Testis (tissue), 3 donors: ENCODE measurements around the gene LRRTM1. TPM values are rescaled to one million over a fixed set of nuclear protein-coding genes. Genes with fewer than 3 reads are reported as not detected.

ENCODE experiments used
- DNase-seq: peaks from one replicate; pipeline ENCODE4 v3.0.0-alpha.2; 2019
- H3K27ac ChIP-seq, 2 donors: fragments of 200-600 bp; sonication (generic); one replicate each; pipeline ENCODE4 v1.5.1; 2019
- H3K27me3 ChIP-seq: fragments of 200-600 bp; sonication (generic); one replicate; pipeline ENCODE4 v1.5.1; 2019
- H3K36me3 ChIP-seq: fragments of 200-600 bp; sonication (generic); one replicate; pipeline ENCODE4 v1.5.1; 2017; ENCODE audit warnings: low read depth; ENCODE audit errors: missing control alignments
- H3K4me1 ChIP-seq: fragments of 200-600 bp; sonication (generic); one replicate; pipeline ENCODE4 v1.5.1; 2019
- H3K4me3 ChIP-seq, 2 donors: fragments of 200-600 bp; sonication (generic); one replicate each; pipeline ENCODE4 v1.5.1; 2017 to 2019
- H3K9me3 ChIP-seq: fragments of 200-600 bp; sonication (generic); one replicate; pipeline ENCODE4 v1.5.1; 2017
- CTCF ChIP-seq, 3 experiments: fragments of 450-650 bp in 2 of 3; fragments of 200-600 bp in 1 of 3; sonication (generic) in 1 of 3; IDR thresholded peaks; one replicate each; pipeline ENCODE4 v1.5.1; 2016 to 2019; ENCODE audit warnings: antibody characterized with exemption in 3 of 3, mild to moderate bottlenecking in 2 of 3, moderate library complexity in 1 of 3
- POLR2A ChIP-seq: fragments of 450-650 bp; IDR thresholded peaks from one replicate; pipeline ENCODE4 v1.6.1; 2017; ENCODE audit warnings: antibody characterized with exemption, mild to moderate bottlenecking, moderate library complexity
- WGBS, 2 donors: methylation state at CpG; one replicate each; pipeline ENCODE4 v1.1.5; 2018; 5-methylcytosine and 5-hydroxymethylcytosine counted together
- intact Hi-C: fragments of 100-400 bp; cut with DNase I; formaldehyde crosslinking; loops from one replicate; pipeline ENCODE4 v1.15.1; 2023; ENCODE audit warnings: low total_unique reads
- polyA plus RNA-seq: library from polyadenylated mRNA; stranded (reverse); fragments of 350-450 nt; fragmentation: Illumina TruSeq; extraction: RNeasy Lipid Tissue Mini Kit (QIAGEN cat#74804); gene quantifications from one replicate; pipeline ENCODE4 v1.2.3, GENCODE V29; 2014; ENCODE audit warnings: low read depth, low replicate concordance; ENCODE audit not compliant: insufficient read depth
- total RNA-seq, 2 donors: library from RNA; depleted of rRNA; stranded (reverse); fragments of >200 nt; gene quantifications; one replicate each; pipeline ENCODE4 v1.2.3, GENCODE V29; 2016

Gene LRRTM1
- total and polyA plus RNA-seq, 3 donors from 2014 or later: 0.68 to 1.2 (median 1.1) TPM

- no peak overlapping the region for H3K4me3 ChIP-seq
- intact Hi-C loops: no loop called here
- no peaks in the 10 kb centered on the region for H3K9me3 ChIP-seq
- 82 to 83% methylated on average over 14 of the region's 14 CpGs for WGBS, 2 donors
- H3K27ac ChIP-seq: no peak overlapping the region
- H3K27me3 ChIP-seq: no peaks in the 10 kb centered on the region
- TF ChIP-seq CTCF (IDR thresholded peaks at IDR 0.05) (no peak), POLR2A (no peak)
- no peak for DNase-seq
- H3K36me3 ChIP-seq: no peaks in the 10 kb centered on the region
- H3K4me1 ChIP-seq: no peaks in the 10 kb centered on the region
Measured at GRCh38 chr2:80330527-80331450, 26.2 kb upstream of the LRRTM1 start.

DNA sequence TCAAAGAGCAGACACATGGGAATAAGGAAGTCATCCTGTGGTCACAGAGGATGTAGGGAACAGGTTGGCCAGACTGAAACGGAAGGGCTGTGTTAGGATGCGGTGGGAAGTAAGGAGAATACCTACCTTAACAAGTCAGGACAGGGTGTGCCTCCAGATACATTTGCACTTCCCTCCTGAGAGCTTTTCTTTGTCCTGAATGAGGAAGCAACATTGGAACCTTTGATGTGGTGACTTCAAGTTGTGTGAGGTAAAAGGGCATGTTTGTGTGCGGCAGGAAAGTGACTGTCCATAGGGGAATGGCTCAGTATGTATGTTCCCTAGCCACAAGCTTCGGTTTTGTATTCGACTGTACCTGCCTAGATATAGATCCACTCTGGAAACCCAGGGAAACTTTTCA, 24.9 kb upstream of the LRRTM1 start:
- intact Hi-C loops: no loop called here
- WGBS, 2 donors: 90 to 92% methylated on average over 5 of the region's 5 CpGs
- Histone ChIP-seq H3K36me3 (no peaks in the 10 kb centered on the region), H3K9me3 (no peaks in the 10 kb centered on the region), H3K4me3 (no peak overlapping the region), H3K27me3 (no peaks in the 10 kb centered on the region), H3K4me1 (no peaks in the 10 kb centered on the region), H3K27ac (no peak overlapping the region)
- TF ChIP-seq POLR2A (no peak), CTCF (IDR thresholded peaks at IDR 0.05) (no peak)
- DNase-seq: no peak

DNA sequence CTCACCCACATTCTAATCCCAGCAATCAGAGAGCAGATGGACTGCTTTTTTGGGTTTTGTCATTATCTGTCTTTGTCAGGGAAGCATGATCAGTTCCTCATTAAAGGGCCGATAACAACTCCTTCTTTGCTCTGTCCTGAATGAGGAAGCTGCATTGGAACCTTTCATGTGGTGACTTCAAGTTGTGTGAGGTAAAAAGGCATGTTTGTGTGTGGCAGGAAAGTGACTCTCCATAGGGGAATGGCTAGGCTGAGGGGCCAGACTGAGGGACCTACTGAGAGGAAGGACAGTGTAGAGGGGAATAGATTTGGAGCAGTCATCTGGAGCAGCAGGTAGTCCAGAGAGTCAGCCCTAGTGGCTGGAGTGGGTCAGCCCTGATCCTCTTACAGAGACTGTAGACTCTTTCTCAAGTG, 23.6 kb upstream of the LRRTM1 start:
- Histone ChIP-seq H3K27me3 (no peaks in the 10 kb centered on the region), H3K9me3 (no peaks in the 10 kb centered on the region), H3K36me3 (no peaks in the 10 kb centered on the region), H3K4me1 (peaks cover 3% of the 10 kb centered on the region), H3K27ac (no peak overlapping the region), H3K4me3 (no peak overlapping the region)
- TF ChIP-seq CTCF (IDR thresholded peaks at IDR 0.05) (no peak), POLR2A (no peak)
- 74 to 84% methylated on average over 1 of the region's 1 CpG for WGBS, 2 donors
- no peak for DNase-seq
- intact Hi-C loops: no loop called here

GRCh38 chr2:80326861-80327260, 22.3 kb upstream of the LRRTM1 start:
- 67 to 75% methylated on average over 1 of the region's 1 CpG for WGBS, 2 donors
- H3K27ac ChIP-seq: no peak overlapping the region
- DNase-seq: no peak
- no peaks in the 10 kb centered on the region for H3K27me3 ChIP-seq
- intact Hi-C loops: no loop called here
- TF ChIP-seq CTCF (IDR thresholded peaks at IDR 0.05) (no peak), POLR2A (no peak)
- H3K9me3 ChIP-seq: no peaks in the 10 kb centered on the region
- H3K4me3 ChIP-seq: no peak overlapping the region
- no peaks in the 10 kb centered on the region for H3K36me3 ChIP-seq
- H3K4me1 ChIP-seq: peaks cover 3% of the 10 kb centered on the region

DNA sequence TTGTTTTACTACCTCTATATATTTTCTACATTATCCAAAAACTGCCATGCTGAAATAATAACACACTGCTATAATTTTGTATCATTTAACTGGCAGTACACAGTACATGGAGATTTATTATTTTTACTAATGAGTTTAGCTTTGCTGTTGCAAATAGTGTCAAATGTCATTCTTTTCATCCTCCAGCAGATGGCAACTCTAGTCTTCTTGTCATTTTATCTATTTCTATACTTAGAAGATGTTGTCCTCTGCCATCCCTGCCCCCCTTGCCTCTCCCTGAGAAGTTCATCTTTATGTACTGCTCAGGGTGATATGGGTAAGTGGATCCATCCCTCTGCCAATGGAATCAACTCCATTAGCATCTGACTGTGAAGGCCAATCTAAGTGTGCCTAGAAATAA, 21.7 kb upstream of the LRRTM1 start:
- H3K4me1 ChIP-seq: peaks cover 3% of the 10 kb centered on the region
- TF ChIP-seq POLR2A (no peak), CTCF (IDR thresholded peaks at IDR 0.05) (peak; percentile 10 to 36 (median 24))
- H3K27ac ChIP-seq: no peak overlapping the region
- no peaks in the 10 kb centered on the region for H3K36me3 ChIP-seq
- no peaks in the 10 kb centered on the region for H3K9me3 ChIP-seq
- no peaks in the 10 kb centered on the region for H3K27me3 ChIP-seq
- no peak for DNase-seq
- intact Hi-C loops: no loop called here
- no peak overlapping the region for H3K4me3 ChIP-seq
